HepG2 (cell line): ENCODE data around the gene NVL. TPM values are rescaled to one million over a fixed set of nuclear protein-coding genes. Genes with fewer than 3 reads are reported as not detected.

Experiments
- ATAC-seq: fragments of 200-7000 bp; cut with Tn5 transposase; 3 replicates; pipeline ENCODE4 v1.9.1; 2020; ENCODE audit warnings: mild to moderate bottlenecking, moderate library complexity
- BruUV-seq: library from RNA; stranded (reverse); fragments of 400-500 nt; replicated peaks from 2 replicates; lab custom pipeline; 2021; lab: Mats Ljungman, UMichigan
- CTCF ChIA-PET: fragments of 300-600 bp; formaldehyde crosslinking; extraction: SDS; loops from one replicate; lab custom pipeline; 2021; ENCODE audit warnings: low total read pairs, inconsistent platforms, low intra/inter-chr PET ratio; lab: Yijun Ruan, JAX
- POLR2A ChIA-PET: fragments of 350-600 bp; sonication (Branson Sonifier 250); formaldehyde crosslinking; loops from one replicate; lab custom pipeline; 2020; ENCODE audit warnings: antibody characterized with exemption, inconsistent platforms; lab: Yijun Ruan, JAX
- DNase-seq: peaks from one replicate; pipeline ENCODE4 v3.0.0-alpha.2; 2015; ENCODE audit warnings: low spot score
- FAIRE-seq: peaks from 3 replicates; lab custom pipeline; 2011; peaks lifted over from hg19 to GRCh38; lab: Jason Lieb, UNC
- H2AFZ ChIP-seq: one replicate; pipeline ENCODE4 v1.6.1; 2011; ENCODE audit warnings: low read length, inconsistent platforms
- H3K27ac ChIP-seq: fragments of 300-600 bp; 3 replicates; pipeline ENCODE4 v1.8.0; 2011; ENCODE audit warnings: mixed run types, mild to moderate bottlenecking, mixed read lengths, low read length, inconsistent platforms; ENCODE audit not compliant: insufficient read depth; ENCODE audit errors: extremely low read length
- H3K27me3 ChIP-seq, 2 experiments: fragments of 200-600 bp in 1 of 2; 2 replicates in 1 of 2; 3 replicates in 1 of 2; pipeline versions ENCODE4 v1.6.0 to v1.8.0; 2011; ENCODE audit warnings: low read length in 2 of 2, mild to moderate bottlenecking in 2 of 2, moderate library complexity in 2 of 2, inconsistent platforms in 1 of 2; ENCODE audit not compliant: insufficient read depth in 2 of 2, control insufficient read depth in 1 of 2
- H3K36me3 ChIP-seq, 2 experiments: fragments of 200-600 bp in 1 of 2; replicated peaks in 1 of 2; 2 replicates in 1 of 2; 3 replicates in 1 of 2; pipeline versions ENCODE4 v1.5.1 to v1.8.0; 2011; ENCODE audit warnings: low read length in 2 of 2, inconsistent platforms in 1 of 2; ENCODE audit not compliant: insufficient read depth in 2 of 2, control insufficient read depth in 1 of 2
- H3K4me1 ChIP-seq: 2 replicates; pipeline ENCODE4 v1.5.1; 2012; ENCODE audit warnings: low read length, inconsistent platforms; ENCODE audit not compliant: insufficient read depth
- H3K4me2 ChIP-seq: 2 replicates; pipeline ENCODE4 v1.6.0; 2011; ENCODE audit warnings: low read depth, low read length, inconsistent platforms
- H3K4me3 ChIP-seq, 3 experiments: fragments of 200-600 bp in 1 of 3; sonication (generic), shearing (Covaris generic) in 1 of 3; replicated peaks in 1 of 3; 2 replicates each; pipeline ENCODE4 v1.5.1; 2011 to 2016; ENCODE audit warnings: low read length in 3 of 3, inconsistent platforms in 2 of 3, low read depth in 2 of 3, mild to moderate bottlenecking in 2 of 3, control low read depth in 1 of 3, mixed read lengths in 1 of 3; ENCODE audit not compliant: insufficient read depth in 1 of 3
- H3K79me2 ChIP-seq: one replicate; pipeline ENCODE4 v1.6.1; 2011; ENCODE audit warnings: low read length, inconsistent platforms; ENCODE audit not compliant: insufficient read depth
- H3K9ac ChIP-seq: 2 replicates; pipeline ENCODE4 v1.6.0; 2011; ENCODE audit warnings: mild to moderate bottlenecking, low read depth, low read length, inconsistent platforms; ENCODE audit not compliant: insufficient read depth
- H3K9me3 ChIP-seq: 2 replicates; pipeline ENCODE4 v1.5.1; 2012; ENCODE audit warnings: mild to moderate bottlenecking, low read length
- H4K20me1 ChIP-seq: 2 replicates; pipeline ENCODE4 v1.6.0; 2011; ENCODE audit warnings: inconsistent platforms, mild to moderate bottlenecking, low read length, moderate library complexity; ENCODE audit not compliant: insufficient read depth
- FOXJ3 ChIP-seq: sonication (generic); formaldehyde crosslinking; IDR thresholded peaks from 2 replicates; pipeline ENCODE4 v1.4.0; 2020; ENCODE audit warnings: missing genetic modification reagents, mild to moderate bottlenecking, borderline replicate concordance
- TAF15 ChIP-seq: fragments of 200-400 bp; formaldehyde crosslinking; IDR thresholded peaks from one replicate; pipeline ENCODE4 v1.6.1; 2018; ENCODE audit warnings: mild to moderate bottlenecking, low read depth, low read length; ENCODE audit not compliant: poor library complexity, severe bottlenecking
- WGBS: methylation state at CpG from one replicate; pipeline ENCODE4 v1.1.6; 2017; ENCODE audit warnings: low lambda C conversion rate; 5-methylcytosine and 5-hydroxymethylcytosine counted together
- in situ Hi-C: cut with HindIII; loops from 2 replicates; pipeline ENCODE4 v1.10.0; 2017; ENCODE audit warnings: low pct_unique_long_range_greater_than_20kb; ENCODE audit not compliant: extremely low pct_ligation_motif_present
- intact Hi-C: fragments of 100-400 bp; cut with micrococcal nuclease; formaldehyde crosslinking; loops from one replicate; pipeline ENCODE4 v1.10.0; 2022; ENCODE audit not compliant: unreplicated experiment
- polyA plus RNA-seq, 8 experiments: library from polyadenylated mRNA; depleted of rRNA in 3 of 8; stranded (reverse) in 7 of 8; unstranded in 1 of 8; fragments of >200 nt; fragmentation: Illumina TruSeq in 4 of 8; extraction: Trizol in 4 of 8; gene quantifications; 2 replicates each; pipeline versions ENCODE4 v1.2.1 to v1.2.3, GENCODE V29; 2011 to 2016; ENCODE audit warnings: low read depth in 4 of 8, missing spikeins in 1 of 8, mixed read lengths in 1 of 8; ENCODE audit not compliant: insufficient read depth in 1 of 8
- total RNA-seq, 5 experiments: library from RNA; depleted of rRNA; stranded (reverse); fragments of >200 nt; fragmentation: Illumina TruSeq; extraction: Trizol; gene quantifications; 2 replicates each; pipeline ENCODE4 v1.2.3, GENCODE V29; 2016; ENCODE audit warnings: low read depth in 1 of 5
- TF ChIP-seq, protein P1 (sequence below): sonication (generic); formaldehyde crosslinking; IDR thresholded peaks from 2 replicates; pipeline ENCODE4 v1.4.0; 2020; ENCODE audit warnings: mild to moderate bottlenecking, missing genetic modification reagents
- TF ChIP-seq, protein P2 (sequence below): sonication (generic); formaldehyde crosslinking; IDR thresholded peaks from 2 replicates; pipeline ENCODE4 v1.4.0; 2020; ENCODE audit warnings: missing genetic modification reagents

The NVL gene
- total and polyA plus RNA-seq, 2 of the 13 experiments (the other 11 are each of a cell fraction or from before 2014, with no cell fraction given): 8.3 to 21.0 TPM

DNA sequence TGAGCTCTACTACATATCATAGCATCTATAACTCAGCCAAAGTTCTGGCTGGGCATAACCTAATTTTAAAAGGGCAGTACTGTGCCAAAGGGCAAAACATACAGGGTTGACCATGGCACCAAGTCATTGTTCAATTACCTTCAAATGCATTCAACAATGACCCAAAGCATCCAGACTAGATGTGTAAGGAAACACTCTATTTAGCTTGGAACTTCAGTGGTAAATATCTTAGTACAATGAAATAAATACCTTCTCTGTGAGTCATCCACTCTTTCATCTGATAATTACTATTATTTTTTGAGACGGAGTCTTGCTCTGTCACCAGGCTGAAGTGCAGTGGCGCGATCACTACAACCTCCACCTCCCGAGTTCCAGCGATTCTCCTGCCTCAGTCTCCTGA lies 70.0 kb downstream of the NVL start:
- Histone ChIP-seq H3K79me2 (no peaks in the 10 kb centered on the region), H3K36me3 (peaks cover 0 to 3% of the 10 kb centered on the region in 2 experiments; a peak in 2 of 5 replicates), H3K27me3 (no peaks in the 10 kb centered on the region), H3K9me3 (no peaks in the 10 kb centered on the region), H3K4me3 (no peak overlapping the region), H3K27ac (no peak overlapping the region), H3K9ac (no peak overlapping the region), H2AFZ (no peak overlapping the region), H3K4me1 (peaks cover 6% of the 10 kb centered on the region; the same call in 1 of the 2 replicates), H3K4me2 (no peak overlapping the region), H4K20me1 (no peaks in the 10 kb centered on the region)
- ChIA-PET POLR2A (no interaction called here), CTCF (no interaction called here)
- FAIRE-seq (no peak), DNase-seq (no peak), ATAC-seq (no peak)
- intact Hi-C loops: loop anchor here (10.0 kb wide), 1 partner anchor 65 kb away; no protein-coding TSS in a partner anchor
- TF ChIP-seq, protein P1, sequence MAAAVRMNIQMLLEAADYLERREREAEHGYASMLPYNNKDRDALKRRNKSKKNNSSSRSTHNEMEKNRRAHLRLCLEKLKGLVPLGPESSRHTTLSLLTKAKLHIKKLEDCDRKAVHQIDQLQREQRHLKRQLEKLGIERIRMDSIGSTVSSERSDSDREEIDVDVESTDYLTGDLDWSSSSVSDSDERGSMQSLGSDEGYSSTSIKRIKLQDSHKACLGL: no peak
- no peak for TF ChIP-seq FOXJ3 (CRISPR knock-in tag)
- TF ChIP-seq, protein P2, sequence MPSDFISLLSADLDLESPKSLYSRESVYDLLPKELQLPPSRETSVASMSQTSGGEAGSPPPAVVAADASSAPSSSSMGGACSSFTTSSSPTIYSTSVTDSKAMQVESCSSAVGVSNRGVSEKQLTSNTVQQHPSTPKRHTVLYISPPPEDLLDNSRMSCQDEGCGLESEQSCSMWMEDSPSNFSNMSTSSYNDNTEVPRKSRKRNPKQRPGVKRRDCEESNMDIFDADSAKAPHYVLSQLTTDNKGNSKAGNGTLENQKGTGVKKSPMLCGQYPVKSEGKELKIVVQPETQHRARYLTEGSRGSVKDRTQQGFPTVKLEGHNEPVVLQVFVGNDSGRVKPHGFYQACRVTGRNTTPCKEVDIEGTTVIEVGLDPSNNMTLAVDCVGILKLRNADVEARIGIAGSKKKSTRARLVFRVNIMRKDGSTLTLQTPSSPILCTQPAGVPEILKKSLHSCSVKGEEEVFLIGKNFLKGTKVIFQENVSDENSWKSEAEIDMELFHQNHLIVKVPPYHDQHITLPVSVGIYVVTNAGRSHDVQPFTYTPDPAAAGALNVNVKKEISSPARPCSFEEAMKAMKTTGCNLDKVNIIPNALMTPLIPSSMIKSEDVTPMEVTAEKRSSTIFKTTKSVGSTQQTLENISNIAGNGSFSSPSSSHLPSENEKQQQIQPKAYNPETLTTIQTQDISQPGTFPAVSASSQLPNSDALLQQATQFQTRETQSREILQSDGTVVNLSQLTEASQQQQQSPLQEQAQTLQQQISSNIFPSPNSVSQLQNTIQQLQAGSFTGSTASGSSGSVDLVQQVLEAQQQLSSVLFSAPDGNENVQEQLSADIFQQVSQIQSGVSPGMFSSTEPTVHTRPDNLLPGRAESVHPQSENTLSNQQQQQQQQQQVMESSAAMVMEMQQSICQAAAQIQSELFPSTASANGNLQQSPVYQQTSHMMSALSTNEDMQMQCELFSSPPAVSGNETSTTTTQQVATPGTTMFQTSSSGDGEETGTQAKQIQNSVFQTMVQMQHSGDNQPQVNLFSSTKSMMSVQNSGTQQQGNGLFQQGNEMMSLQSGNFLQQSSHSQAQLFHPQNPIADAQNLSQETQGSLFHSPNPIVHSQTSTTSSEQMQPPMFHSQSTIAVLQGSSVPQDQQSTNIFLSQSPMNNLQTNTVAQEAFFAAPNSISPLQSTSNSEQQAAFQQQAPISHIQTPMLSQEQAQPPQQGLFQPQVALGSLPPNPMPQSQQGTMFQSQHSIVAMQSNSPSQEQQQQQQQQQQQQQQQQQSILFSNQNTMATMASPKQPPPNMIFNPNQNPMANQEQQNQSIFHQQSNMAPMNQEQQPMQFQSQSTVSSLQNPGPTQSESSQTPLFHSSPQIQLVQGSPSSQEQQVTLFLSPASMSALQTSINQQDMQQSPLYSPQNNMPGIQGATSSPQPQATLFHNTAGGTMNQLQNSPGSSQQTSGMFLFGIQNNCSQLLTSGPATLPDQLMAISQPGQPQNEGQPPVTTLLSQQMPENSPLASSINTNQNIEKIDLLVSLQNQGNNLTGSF: no peak
- TF ChIP-seq TAF15: no peak
- in situ Hi-C loops: no loop called here
- WGBS: 98% methylated on average over 5 of the region's 5 CpGs
- no TSS peak for BruUV-seq
